ENCODE measurements around the gene CADM4.
"Not testable (repeated sequence)": the region's sequence is repeated elsewhere in the genome, so short reads cannot be mapped to it uniquely, and the experiment has no call there.

Gene CADM4

GRCh38 chr19:43595999-43596841 lies 43.4 kb downstream of the CADM4 start, which contains the start of the genes IRGQ and ZNF576:
IRGQ (minus strand) TSS chr19:43596134; CDS start chr19:43595338, 796 bp downstream.
ZNF576 (plus strand) TSS chr19:43596595; CDS start chr19:43597109, 514 bp downstream.
- peak; percentile 95 to 100 (median 99) for DNase-seq
- intact Hi-C loops (cut with DNase I), result loop anchor here (1.0 to 10.0 kb wide), 3 partner anchors 21 to 61 kb away; partner anchors contain the start of genes PINLYP, XRCC1 and ZNF575

GRCh38 chr19:43595605-43595998 lies 44.0 kb downstream of the CADM4 start:
- peak in 4 of 42 donors; percentile 19 to 38 (median 26) for DNase-seq

GRCh38 chr19:43594710-43595604 lies 44.7 kb downstream of the CADM4 start:
- intact Hi-C loops (cut with DNase I), result loop anchor here (5.0 to 10.0 kb wide), 2 partner anchors 57 to 60 kb away; partner anchors contain the start of gene ZNF575

More at GRCh38 chr19:43595605-43595998, 44.0 kb downstream of the CADM4 start:
- intact Hi-C loops (cut with DNase I), result loop anchor here (5.0 to 10.0 kb wide), 2 partner anchors 57 to 61 kb away; partner anchors contain the start of gene ZNF575

GRCh38 chr19:43594081-43594697 lies 45.5 kb downstream of the CADM4 start:
- no peak for DNase-seq
- intact Hi-C loops (cut with DNase I), result loop anchor here (10.0 kb wide), 1 partner anchor 59 kb away; the partner anchor contains the start of gene ZNF575

More at GRCh38 chr19:43594710-43595604, 44.7 kb downstream of the CADM4 start:
- peak in 40 of 42 donors; percentile 30 to 79 (median 58) for DNase-seq

- intact Hi-C loops (cut with DNase I), result loop anchor here (10.0 kb wide), 1 partner anchor 58 kb away; the partner anchor contains the start of gene ZNF575
- no peak for DNase-seq
Measured at GRCh38 chr19:43592800-43593350, 46.8 kb downstream of the CADM4 start.

- DNase-seq, result no peak
- intact Hi-C loops (cut with DNase I), result loop anchor here (10.0 kb wide), 1 partner anchor 57 kb away; the partner anchor contains the start of gene ZNF575
Measured at GRCh38 chr19:43591904-43592772, 47.5 kb downstream of the CADM4 start.

- intact Hi-C loops (cut with DNase I), result loop anchor here (10.0 kb wide), 1 partner anchor 55 kb away; the partner anchor contains the start of gene ZNF575
- no peak for DNase-seq
Measured at GRCh38 chr19:43589678-43590077, 50.0 kb downstream of the CADM4 start.

- no peak for DNase-seq
- intact Hi-C loops (cut with DNase I), result no loop called here
Measured at GRCh38 chr19:43589277-43589676, 50.4 kb downstream of the CADM4 start.

GRCh38 chr19:43587029-43587428 lies 52.6 kb downstream of the CADM4 start:
- intact Hi-C loops (cut with DNase I); DNase-seq: not testable (repeated sequence)

GRCh38 chr19:43586346-43586745 lies 53.3 kb downstream of the CADM4 start:
- intact Hi-C loops (cut with DNase I), result no loop called here
- no peak for DNase-seq

- intact Hi-C loops (cut with DNase I), result no loop called here
- no peak for DNase-seq
Measured at GRCh38 chr19:43584484-43584883, 55.2 kb downstream of the CADM4 start.

GRCh38 chr19:43582495-43582894 lies 57.2 kb downstream of the CADM4 start:
- intact Hi-C loops (cut with DNase I), result no loop called here
- no peak for DNase-seq

GRCh38 chr19:43581467-43581866 lies 58.2 kb downstream of the CADM4 start:
- intact Hi-C loops (cut with DNase I), result no loop called here
- no peak for DNase-seq

GRCh38 chr19:43578787-43579186 lies 60.9 kb downstream of the CADM4 start:
- intact Hi-C loops (cut with DNase I), result no loop called here

GRCh38 chr19:43575955-43576878 lies 63.4 kb downstream of the CADM4 start:
- peak in 3 of 42 donors; percentile 16 to 45 (median 23) for DNase-seq
- intact Hi-C loops (cut with DNase I), result loop anchor here (1.0 kb wide), 1 partner anchor 20 kb away; the partner anchor contains the start of genes IRGQ and ZNF576

More at GRCh38 chr19:43578787-43579186, 60.9 kb downstream of the CADM4 start:
- DNase-seq, result no peak
